Measurements from ENCODE around the gene CALML4.

- no peak for TF ChIP-seq EZH2 (IDR thresholded peaks at IDR 0.05; ENCODE audit: insufficient read depth, low read length)
- no peak for TF ChIP-seq CTCF (IDR thresholded peaks at IDR 0.05; ENCODE audit: insufficient read depth, low read depth, low read length)
Measured at GRCh38 chr15:68176601-68177000, 28.5 kb downstream of the CALML4 start.
